Coronary artery (tissue), 2 donors: ENCODE data around the gene C5orf46.
"Not testable (repeated sequence)": the region's sequence is repeated elsewhere in the genome, so short reads cannot be mapped to it uniquely, and the experiment has no call there.

Experiments
- DNase-seq: peaks from one replicate; pipeline ENCODE4 v3.0.0-alpha.2; 2017; ENCODE audit warnings: low spot score
- H3K27ac ChIP-seq, 2 donors: fragments of 200-600 bp; sonication (generic); one replicate each; pipeline ENCODE4 v1.5.1; 2016 to 2019
- H3K4me3 ChIP-seq: fragments of 200-600 bp; sonication (generic); 2 replicates; pipeline ENCODE4 v1.5.1; 2016; ENCODE audit warnings: mild to moderate bottlenecking, moderate library complexity
- TF ChIP-seq, protein P1 (sequence below): fragments of 200-600 bp; sonication (generic); IDR thresholded peaks from one replicate; pipeline ENCODE4 v1.5.1; 2019; ENCODE audit warnings: antibody characterized with exemption

Gene C5orf46

GRCh38 chr5:147879784-147880183 is 26.6 kb downstream of the C5orf46 start:
- DNase-seq: no peak
- TF ChIP-seq, protein P1, sequence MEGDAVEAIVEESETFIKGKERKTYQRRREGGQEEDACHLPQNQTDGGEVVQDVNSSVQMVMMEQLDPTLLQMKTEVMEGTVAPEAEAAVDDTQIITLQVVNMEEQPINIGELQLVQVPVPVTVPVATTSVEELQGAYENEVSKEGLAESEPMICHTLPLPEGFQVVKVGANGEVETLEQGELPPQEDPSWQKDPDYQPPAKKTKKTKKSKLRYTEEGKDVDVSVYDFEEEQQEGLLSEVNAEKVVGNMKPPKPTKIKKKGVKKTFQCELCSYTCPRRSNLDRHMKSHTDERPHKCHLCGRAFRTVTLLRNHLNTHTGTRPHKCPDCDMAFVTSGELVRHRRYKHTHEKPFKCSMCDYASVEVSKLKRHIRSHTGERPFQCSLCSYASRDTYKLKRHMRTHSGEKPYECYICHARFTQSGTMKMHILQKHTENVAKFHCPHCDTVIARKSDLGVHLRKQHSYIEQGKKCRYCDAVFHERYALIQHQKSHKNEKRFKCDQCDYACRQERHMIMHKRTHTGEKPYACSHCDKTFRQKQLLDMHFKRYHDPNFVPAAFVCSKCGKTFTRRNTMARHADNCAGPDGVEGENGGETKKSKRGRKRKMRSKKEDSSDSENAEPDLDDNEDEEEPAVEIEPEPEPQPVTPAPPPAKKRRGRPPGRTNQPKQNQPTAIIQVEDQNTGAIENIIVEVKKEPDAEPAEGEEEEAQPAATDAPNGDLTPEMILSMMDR: no peak
- Histone ChIP-seq H3K4me3 (no peak overlapping the region), H3K27ac (no peak overlapping the region)

- TF ChIP-seq, protein P1: no peak
- DNase-seq: no peak
- Histone ChIP-seq H3K4me3 (no peak within 1 kb of the TSS), H3K27ac (no peak within 1 kb of the TSS)
These were observed 28.1 kb downstream of the C5orf46 start, which contains the start of gene SCGB3A2 for GRCh38 chr5:147878066-147878759. TSS of gene SCGB3A2 (plus strand) at chr5:147878711. CDS start at chr5:147878804, 93 bp downstream.

GRCh38 chr5:147876626-147877025 is 29.7 kb downstream of the C5orf46 start:
- H3K4me3 ChIP-seq: no peak overlapping the region
- DNase-seq: no peak
- H3K27ac ChIP-seq: no peak overlapping the region
- TF ChIP-seq, protein P1: no peak

- TF ChIP-seq, protein P1: no peak
- DNase-seq: no peak
- no peak overlapping the region for H3K4me3 ChIP-seq
- H3K27ac ChIP-seq: no peak overlapping the region
These were observed 30.2 kb downstream of the C5orf46 start for GRCh38 chr5:147876141-147876540.

DNA sequence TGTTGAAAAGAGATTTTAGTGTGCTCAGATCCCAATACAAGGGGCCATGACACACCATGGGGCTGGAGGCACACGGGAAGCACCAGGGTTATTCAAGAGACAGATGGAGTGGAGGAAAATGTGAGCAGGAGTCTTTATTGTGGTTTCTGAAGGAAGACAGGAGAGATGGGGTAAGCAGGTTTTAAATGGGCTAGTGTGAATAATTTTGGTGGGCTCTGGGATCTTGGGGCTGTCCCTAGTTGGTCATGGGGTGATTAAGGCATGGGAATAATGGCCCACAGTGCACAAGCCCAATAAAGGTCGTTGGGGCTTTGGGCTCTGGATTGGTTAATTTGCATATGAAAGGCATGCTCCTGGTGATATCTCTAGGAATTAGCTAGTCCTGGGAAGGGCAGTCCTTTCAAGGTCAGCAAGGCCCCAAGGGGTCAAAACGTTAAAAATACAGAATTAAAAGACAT is 31.4 kb downstream of the C5orf46 start:
- DNase-seq: no peak
- Histone ChIP-seq H3K27ac (no peak overlapping the region), H3K4me3 (no peak overlapping the region)
- TF ChIP-seq, protein P1: no peak

DNA sequence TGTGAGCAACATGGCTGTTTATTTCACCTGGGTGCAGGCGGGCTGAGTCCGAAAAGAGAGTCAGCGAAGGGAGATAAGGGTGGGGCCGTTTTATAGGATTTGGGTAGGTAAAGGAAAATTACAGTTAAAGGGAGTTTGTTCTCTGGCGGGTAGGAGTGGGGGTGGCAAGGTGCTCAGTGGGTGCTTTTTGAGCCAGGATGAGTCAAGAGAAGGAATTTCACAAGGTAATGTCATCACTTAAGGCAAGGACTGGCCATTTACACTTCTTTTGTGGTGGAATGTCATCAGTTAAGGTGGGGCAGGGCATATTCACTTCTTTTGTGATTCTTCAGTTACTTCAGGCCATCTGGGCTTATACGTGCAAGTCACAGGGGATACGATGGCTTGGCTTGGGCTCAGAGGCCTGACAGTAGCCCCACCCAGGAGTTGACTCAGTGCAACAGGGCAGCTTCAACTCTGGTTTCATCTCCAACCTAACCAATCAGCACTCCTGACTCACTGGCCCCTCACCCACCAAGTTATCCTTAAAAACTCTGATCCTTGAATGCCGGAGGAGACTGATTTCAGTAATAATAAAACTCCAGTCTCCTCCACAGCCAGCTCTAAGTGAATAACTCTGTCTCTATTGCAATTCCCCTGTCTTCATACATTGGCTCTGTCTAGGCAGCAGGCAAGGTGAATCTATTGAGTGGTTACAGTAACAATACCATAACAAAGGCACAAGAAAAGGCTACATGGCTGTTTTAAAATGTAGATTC is 32.0 kb downstream of the C5orf46 start:
- not testable (repeated sequence) for H3K4me3 ChIP-seq, DNase-seq, H3K27ac ChIP-seq

GRCh38 chr5:147872744-147873435 is 33.4 kb downstream of the C5orf46 start:
- not testable (repeated sequence) for H3K4me3 ChIP-seq, DNase-seq

DNA sequence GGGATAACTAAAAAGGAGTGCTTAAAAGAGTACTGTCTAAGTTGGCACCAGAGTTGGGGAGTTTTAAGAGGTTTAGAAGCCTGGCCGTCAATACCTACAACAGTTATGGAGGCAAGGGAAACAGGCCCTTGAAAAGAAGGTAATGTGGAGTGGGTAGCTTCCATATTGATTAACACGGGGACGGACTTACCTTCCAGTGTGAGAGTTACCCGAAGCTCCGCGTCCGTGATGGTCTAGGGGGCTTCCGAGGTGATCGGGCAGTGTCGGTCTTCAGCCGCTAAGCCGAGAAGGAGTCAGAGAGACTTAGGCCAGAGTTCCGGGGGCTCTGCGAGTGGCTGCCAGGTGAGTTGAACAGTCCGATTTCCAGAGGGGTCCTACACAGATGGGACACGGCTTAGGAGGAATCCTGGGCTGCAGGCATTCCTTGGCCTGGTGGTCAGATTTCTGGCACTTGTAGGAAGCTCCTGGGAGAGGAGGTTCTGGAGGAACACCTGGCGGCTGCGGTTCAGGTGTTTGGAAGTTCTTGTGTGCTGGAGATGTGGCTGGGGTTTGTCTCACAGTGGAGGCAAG is 34.3 kb downstream of the C5orf46 start:
- H3K27ac ChIP-seq, DNase-seq, H3K4me3 ChIP-seq: not testable (repeated sequence)

More at GRCh38 chr5:147872744-147873435, 33.4 kb downstream of the C5orf46 start:
- not testable (repeated sequence) for H3K27ac ChIP-seq

DNA sequence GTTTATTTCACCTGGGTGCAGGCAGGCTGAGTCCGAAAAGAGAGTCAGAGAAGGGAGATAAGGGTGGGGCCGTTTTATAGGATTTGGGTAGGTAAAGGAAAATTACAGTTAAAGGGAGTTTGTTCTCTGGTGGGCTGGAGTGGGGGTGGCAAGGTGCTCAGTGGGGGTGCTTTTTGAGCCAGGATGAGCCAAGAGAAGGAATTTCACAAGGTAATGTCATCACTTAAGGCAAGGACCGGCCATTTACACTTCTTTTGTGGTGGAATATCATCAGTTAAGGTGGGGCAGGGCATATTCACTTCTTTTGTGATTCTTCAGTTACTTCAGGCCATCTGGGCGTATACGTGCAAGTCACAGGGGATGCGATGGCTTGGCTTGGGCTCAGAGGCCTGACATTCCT is 36.4 kb downstream of the C5orf46 start:
- H3K27ac ChIP-seq, H3K4me3 ChIP-seq, DNase-seq: not testable (repeated sequence)
